ENCODE results near the gene STAM2. TPM values are rescaled to one million over a fixed set of nuclear protein-coding genes. Genes with fewer than 3 reads are reported as not detected.

STAM2 gene
- total RNA-seq, 1 experiment from 2014 or later, result 16.0 TPM

DNA sequence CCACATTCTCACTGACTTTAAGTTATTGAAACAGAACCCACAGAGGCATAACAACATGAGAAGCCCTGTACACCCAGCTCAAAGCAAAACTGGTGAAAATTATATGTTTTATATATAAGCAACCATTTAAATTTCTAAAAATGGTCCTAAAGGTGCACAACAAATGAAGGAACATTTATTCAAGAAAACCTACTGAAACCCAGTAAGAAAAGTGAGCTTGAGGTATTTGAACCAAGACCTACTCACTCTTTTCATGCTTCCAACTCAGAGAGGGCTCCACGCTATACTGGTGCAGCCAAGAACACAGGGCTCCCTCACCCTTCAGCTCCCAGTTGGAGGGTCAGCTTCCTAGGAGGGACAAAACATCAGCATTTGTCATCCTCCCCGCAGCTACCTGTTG lies 74.6 kb downstream of the STAM2 start:
- ChIA-PET POLR2A (ENCODE audit: unreplicated experiment) (no interaction called here), CTCF (interaction anchor here (0.6 kb wide), 1 partner anchor 528 kb away, joined by 4 read pairs; no protein-coding TSS in a partner anchor)
- Histone ChIP-seq H3K36me3 (ENCODE audit: low read depth) (no peaks in the 10 kb centered on the region), H3K4me1 (replicated peaks; ENCODE audit: insufficient read depth) (peaks cover 9% of the 10 kb centered on the region; the same call in 1 of the 2 replicates), H3K79me2 (ENCODE audit: low read depth) (no peaks in the 10 kb centered on the region), H3K27me3 (ENCODE audit: insufficient read depth, low read depth) (peaks cover 47% of the 10 kb centered on the region), H3K9me3 (ENCODE audit: insufficient read depth, low read depth) (no peaks in the 10 kb centered on the region; the same call in 1 of the 2 replicates), H3F3A (ENCODE audit: insufficient read depth, low read depth) (peaks cover 8% of the 10 kb centered on the region), H3K4me2 (no peak overlapping the region), H3K27ac (no peak overlapping the region), H3K4me3 (no peak overlapping the region), H3K9me2 (ENCODE audit: insufficient read depth) (no peaks in the 10 kb centered on the region), H4K20me1 (ENCODE audit: insufficient read depth) (no peaks in the 10 kb centered on the region), H2AFZ (no peak overlapping the region)
- TF ChIP-seq, protein P1, sequence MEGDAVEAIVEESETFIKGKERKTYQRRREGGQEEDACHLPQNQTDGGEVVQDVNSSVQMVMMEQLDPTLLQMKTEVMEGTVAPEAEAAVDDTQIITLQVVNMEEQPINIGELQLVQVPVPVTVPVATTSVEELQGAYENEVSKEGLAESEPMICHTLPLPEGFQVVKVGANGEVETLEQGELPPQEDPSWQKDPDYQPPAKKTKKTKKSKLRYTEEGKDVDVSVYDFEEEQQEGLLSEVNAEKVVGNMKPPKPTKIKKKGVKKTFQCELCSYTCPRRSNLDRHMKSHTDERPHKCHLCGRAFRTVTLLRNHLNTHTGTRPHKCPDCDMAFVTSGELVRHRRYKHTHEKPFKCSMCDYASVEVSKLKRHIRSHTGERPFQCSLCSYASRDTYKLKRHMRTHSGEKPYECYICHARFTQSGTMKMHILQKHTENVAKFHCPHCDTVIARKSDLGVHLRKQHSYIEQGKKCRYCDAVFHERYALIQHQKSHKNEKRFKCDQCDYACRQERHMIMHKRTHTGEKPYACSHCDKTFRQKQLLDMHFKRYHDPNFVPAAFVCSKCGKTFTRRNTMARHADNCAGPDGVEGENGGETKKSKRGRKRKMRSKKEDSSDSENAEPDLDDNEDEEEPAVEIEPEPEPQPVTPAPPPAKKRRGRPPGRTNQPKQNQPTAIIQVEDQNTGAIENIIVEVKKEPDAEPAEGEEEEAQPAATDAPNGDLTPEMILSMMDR (conservative IDR thresholded peaks at IDR 0.05), result no peak
- no peak for TF ChIP-seq EZH2 (IDR thresholded peaks at IDR 0.05; ENCODE audit: low read depth)
- BruUV-seq (replicated peaks), result no TSS peak
- intact Hi-C loops (cut with micrococcal nuclease; ENCODE audit: unreplicated experiment), result no loop called here
- DNase-seq, result no peak

DNA sequence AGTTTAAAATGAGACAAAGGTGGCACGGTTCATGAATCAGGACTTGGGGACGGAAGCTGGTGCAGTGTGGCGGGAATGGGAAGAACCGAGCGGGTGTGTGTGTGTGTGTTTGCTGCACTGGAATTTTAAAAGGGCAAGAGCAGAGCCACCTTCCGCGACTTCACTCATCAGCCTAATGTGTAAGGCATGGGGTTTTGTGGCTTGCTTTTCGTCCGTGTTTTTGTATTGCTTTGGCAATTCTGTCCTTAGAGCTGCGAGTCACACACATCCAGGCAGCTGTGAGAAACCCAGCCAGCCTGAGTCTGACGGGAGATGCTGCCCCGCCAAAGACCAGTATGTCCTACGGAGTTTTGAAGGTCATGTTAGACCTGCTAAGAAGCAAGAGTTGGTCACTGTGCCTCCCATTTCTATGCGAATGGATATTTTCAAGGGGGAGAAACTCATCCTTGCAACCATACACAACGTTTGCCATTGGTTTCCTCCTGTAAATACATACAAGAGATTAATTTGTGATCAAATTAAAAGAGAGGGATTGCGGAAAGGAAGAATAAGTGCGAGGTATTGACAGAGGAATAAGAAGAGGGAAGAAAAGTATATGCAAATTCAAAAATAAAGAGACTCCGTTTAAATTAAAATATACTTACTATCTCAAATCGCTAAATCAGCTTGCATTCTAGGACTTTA lies 76.1 kb downstream of the STAM2 start:
- Histone ChIP-seq H2AFZ (peak overlapping the region; percentile 77), H3K27ac (no peak overlapping the region), H3K36me3 (ENCODE audit: low read depth) (no peaks in the 10 kb centered on the region), H3K4me2 (peak overlapping the region; percentile 90), H3F3A (ENCODE audit: insufficient read depth, low read depth) (peaks cover 8% of the 10 kb centered on the region), H4K20me1 (ENCODE audit: insufficient read depth) (no peaks in the 10 kb centered on the region), H3K4me1 (replicated peaks; ENCODE audit: insufficient read depth) (peaks cover 9% of the 10 kb centered on the region; the same call in 1 of the 2 replicates), H3K9me2 (ENCODE audit: insufficient read depth) (no peaks in the 10 kb centered on the region), H3K79me2 (ENCODE audit: low read depth) (no peaks in the 10 kb centered on the region), H3K27me3 (ENCODE audit: insufficient read depth, low read depth) (peaks cover 60% of the 10 kb centered on the region), H3K9me3 (ENCODE audit: insufficient read depth, low read depth) (no peaks in the 10 kb centered on the region; the same call in 1 of the 2 replicates), H3K4me3 (peak overlapping the region; percentile 66)
- no TSS peak for BruUV-seq (replicated peaks)
- peak in 1 of 2 experiments; percentile 2 for DNase-seq
- ChIA-PET CTCF (no interaction called here), POLR2A (ENCODE audit: unreplicated experiment) (no interaction called here)
- intact Hi-C loops (cut with micrococcal nuclease; ENCODE audit: unreplicated experiment), result no loop called here
- TF ChIP-seq, protein P1 (conservative IDR thresholded peaks at IDR 0.05), result no peak
- peak; percentile 30; the same call in 1 of the 2 replicates for TF ChIP-seq EZH2 (IDR thresholded peaks at IDR 0.05; ENCODE audit: low read depth)

DNA sequence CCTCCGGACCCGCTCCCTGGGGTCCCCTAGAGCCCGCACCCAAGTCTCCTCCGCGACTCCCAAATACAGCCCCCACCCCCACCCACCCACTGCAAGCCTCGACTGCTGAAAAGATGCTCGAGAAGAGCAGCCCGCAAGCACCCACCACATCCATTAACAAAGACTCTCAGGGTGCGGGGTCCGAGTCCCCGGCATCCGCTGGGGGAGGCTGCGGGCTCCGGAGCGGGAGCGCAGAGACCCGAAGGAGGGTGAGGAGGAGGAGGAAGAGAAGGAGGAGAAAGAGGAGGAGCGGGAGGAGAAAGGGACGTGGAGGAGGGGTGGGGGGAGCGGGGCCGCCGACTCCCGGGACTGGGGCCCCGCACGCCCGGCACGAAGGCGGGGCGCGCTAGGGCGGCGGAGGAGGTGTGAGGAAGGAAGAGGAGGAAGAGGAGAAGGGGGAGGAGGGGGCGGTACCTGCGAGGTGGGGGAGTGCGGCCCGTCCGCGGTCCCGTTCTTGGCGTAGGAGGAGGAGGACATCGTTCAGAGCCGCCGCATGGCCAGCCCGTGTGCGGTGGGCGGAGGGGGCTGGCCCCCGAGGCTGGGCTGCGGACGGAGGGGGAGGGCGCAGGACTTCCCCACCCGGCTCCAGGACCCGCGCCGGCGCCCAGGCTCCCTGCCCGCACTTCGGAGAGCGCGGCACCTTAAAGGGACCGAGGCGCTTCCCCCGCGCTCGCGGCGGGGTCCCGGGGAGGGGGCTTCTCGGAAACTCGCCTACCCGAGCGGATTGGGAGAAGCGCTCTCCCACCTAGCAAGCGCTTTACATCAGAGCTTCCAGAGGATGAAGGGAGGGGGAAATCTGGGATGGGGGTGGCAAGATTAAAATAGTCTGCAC lies 76.8 kb downstream of the STAM2 start, which contains the start of gene CACNB4:
TSS of gene CACNB4 (minus strand) at position 549 of the 871 bp plus-strand sequence.
- peak within 1 kb of the TSS; percentile 77 for H2AFZ ChIP-seq
- no TSS peak for BruUV-seq (replicated peaks)
- H3K27me3 ChIP-seq (ENCODE audit: insufficient read depth, low read depth), result peaks cover 68% of the 10 kb centered on the region
- H3K9me3 ChIP-seq (ENCODE audit: insufficient read depth, low read depth), result no peaks in the 10 kb centered on the region; the same call in 1 of the 2 replicates
- peaks cover 8% of the 10 kb centered on the region for H3F3A ChIP-seq (ENCODE audit: insufficient read depth, low read depth)
- H3K27ac ChIP-seq, result no peak within 1 kb of the TSS
- peaks cover 9% of the 10 kb centered on the region; the same call in 1 of the 2 replicates for H3K4me1 ChIP-seq (replicated peaks; ENCODE audit: insufficient read depth)
- POLR2A ChIA-PET (ENCODE audit: unreplicated experiment), result no interaction called here
- DNase-seq, result peak in 1 of 2 experiments; percentile 5
- intact Hi-C loops (cut with micrococcal nuclease; ENCODE audit: unreplicated experiment), result no loop called here
- H3K4me3 ChIP-seq, result peak within 1 kb of the TSS; percentile 66
- peak within 1 kb of the TSS; percentile 90 for H3K4me2 ChIP-seq
- CTCF ChIA-PET, result no interaction called here
- H3K9me2 ChIP-seq (ENCODE audit: insufficient read depth), result no peaks in the 10 kb centered on the region
- TF ChIP-seq, protein P1 (conservative IDR thresholded peaks at IDR 0.05), result no peak
- peak; percentile 72; the same call in 1 of the 2 replicates for TF ChIP-seq EZH2 (IDR thresholded peaks at IDR 0.05; ENCODE audit: low read depth)
- no peaks in the 10 kb centered on the region for H3K36me3 ChIP-seq (ENCODE audit: low read depth)
- no peaks in the 10 kb centered on the region for H3K79me2 ChIP-seq (ENCODE audit: low read depth)
- no peaks in the 10 kb centered on the region for H4K20me1 ChIP-seq (ENCODE audit: insufficient read depth)
